OCI-LY3 (cell line): ENCODE measurements around the gene PPM1N.

Experiments
- CTCF ChIP-seq: fragments of 200-600, 300-600 bp; sonication (generic); IDR thresholded peaks from 2 replicates; pipeline ENCODE4 v1.5.1; 2014; ENCODE audit warnings: antibody characterized with exemption, low read length, low read depth
- EZH2phosphoT487 ChIP-seq: fragments of 200-600 bp; shearing (Covaris generic); IDR thresholded peaks from 2 replicates; pipeline ENCODE4 v1.6.1; 2018; ENCODE audit warnings: antibody characterized with exemption, mixed run types, low read depth

GRCh38 chr19:45517641-45518468, 19.6 kb downstream of the PPM1N start:
- TF ChIP-seq CTCF (no peak), EZH2phosphoT487 (no peak)
